HepG2 (cell line): Measurements from ENCODE around the gene DUSP7. TPM values are rescaled to one million over a fixed set of nuclear protein-coding genes. Genes with fewer than 3 reads are reported as not detected.

Experiments
- CEBPB ChIP-seq: IDR thresholded peaks from 2 replicates; pipeline ENCODE4 v1.6.1; 2011; ENCODE audit warnings: low read depth, low read length, improper control_type of control experiment, borderline replicate concordance
- CREM ChIP-seq, 2 experiments: sonication (generic) in 1 of 2; formaldehyde crosslinking in 1 of 2; IDR thresholded peaks; 2 replicates each; pipeline versions ENCODE4 v1.4.0 to v1.6.1; 2016 to 2020; ENCODE audit warnings: antibody characterized with exemption in 1 of 2, mild to moderate bottlenecking in 1 of 2, missing genetic modification reagents in 1 of 2
- ESRRA ChIP-seq: sonication (generic); formaldehyde crosslinking; IDR thresholded peaks from 2 replicates; pipeline ENCODE4 v1.5.1; 2020; ENCODE audit warnings: mild to moderate bottlenecking, low read depth, missing genetic modification reagents
- JDP2 ChIP-seq: sonication (generic); formaldehyde crosslinking; IDR thresholded peaks from 2 replicates; pipeline ENCODE4 v1.8.1; 2022; ENCODE audit warnings: missing genetic modification reagents, borderline replicate concordance
- KDM5B ChIP-seq: sonication (generic); formaldehyde crosslinking; IDR thresholded peaks from 2 replicates; pipeline ENCODE4 v1.4.0; 2020; ENCODE audit warnings: missing genetic modification reagents, mild to moderate bottlenecking, borderline replicate concordance
- SETDB1 ChIP-seq: sonication (generic); formaldehyde crosslinking; IDR thresholded peaks from 2 replicates; pipeline ENCODE4 v1.5.1; 2020; ENCODE audit warnings: missing genetic modification reagents, mild to moderate bottlenecking, borderline replicate concordance
- ZNF138 ChIP-seq: sonication (generic); formaldehyde crosslinking; IDR thresholded peaks from 2 replicates; pipeline ENCODE4 v1.5.0; 2020; ENCODE audit warnings: mild to moderate bottlenecking, low read depth, missing genetic modification reagents
- ZNF205 ChIP-seq: IDR thresholded peaks from 2 replicates; pipeline ENCODE4 v1.6.1; 2018; ENCODE audit warnings: missing biosample characterization, missing genetic modification reagents
- polyA plus RNA-seq, 8 experiments: library from polyadenylated mRNA; depleted of rRNA in 3 of 8; stranded (reverse) in 7 of 8; unstranded in 1 of 8; fragments of >200 nt; fragmentation: Illumina TruSeq in 4 of 8; extraction: Trizol in 4 of 8; gene quantifications; 2 replicates each; pipeline versions ENCODE4 v1.2.1 to v1.2.3, GENCODE V29; 2011 to 2016; ENCODE audit warnings: low read depth in 4 of 8, missing spikeins in 1 of 8, mixed read lengths in 1 of 8; ENCODE audit not compliant: insufficient read depth in 1 of 8
- total RNA-seq, 5 experiments: library from RNA; depleted of rRNA; stranded (reverse); fragments of >200 nt; fragmentation: Illumina TruSeq; extraction: Trizol; gene quantifications; 2 replicates each; pipeline ENCODE4 v1.2.3, GENCODE V29; 2016; ENCODE audit warnings: low read depth in 1 of 5
- TF ChIP-seq, protein P1 (sequence below): sonication (generic); formaldehyde crosslinking; IDR thresholded peaks from 2 replicates; pipeline ENCODE4 v1.5.0; 2020; ENCODE audit warnings: mild to moderate bottlenecking, missing genetic modification reagents, borderline replicate concordance
- TF ChIP-seq, protein P2 (sequence below): sonication (generic); formaldehyde crosslinking; IDR thresholded peaks from 2 replicates; pipeline ENCODE4 v1.4.0; 2020; ENCODE audit warnings: missing genetic modification reagents
- TF ChIP-seq, protein P3 (sequence below): sonication (generic); formaldehyde crosslinking; IDR thresholded peaks from 2 replicates; pipeline ENCODE4 v1.4.0; 2020; ENCODE audit warnings: missing genetic modification reagents
- TF ChIP-seq, protein P4 (sequence below): sonication (generic); formaldehyde crosslinking; IDR thresholded peaks from 2 replicates; pipeline ENCODE4 v1.5.0; 2020; ENCODE audit warnings: missing genetic modification reagents

DUSP7 gene
- total and polyA plus RNA-seq, 2 of the 13 experiments (the other 11 are each of a cell fraction or from before 2014, with no cell fraction given): 6.6 to 8.8 TPM

DNA sequence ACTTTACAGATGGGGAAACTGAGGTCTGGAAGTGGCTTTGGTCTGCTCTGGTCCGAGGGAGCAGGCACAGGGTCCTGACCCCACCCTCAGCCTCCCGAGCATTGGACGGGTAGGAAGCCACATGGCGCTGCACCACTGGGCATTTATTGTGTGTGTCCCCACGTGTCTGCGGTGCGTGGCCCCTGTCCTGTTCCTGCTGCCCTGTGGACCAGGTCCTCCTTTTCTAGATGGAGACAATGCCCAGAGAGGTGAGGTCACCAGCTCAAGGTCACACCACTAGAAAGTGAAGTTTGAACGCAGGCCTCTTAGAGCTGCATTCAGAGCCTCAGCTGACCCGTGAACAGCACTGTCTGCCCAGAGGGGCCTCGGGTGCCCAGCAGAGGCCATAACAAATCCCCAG is 26.8 kb downstream of the DUSP7 start (continued):
- TF ChIP-seq, protein P1, sequence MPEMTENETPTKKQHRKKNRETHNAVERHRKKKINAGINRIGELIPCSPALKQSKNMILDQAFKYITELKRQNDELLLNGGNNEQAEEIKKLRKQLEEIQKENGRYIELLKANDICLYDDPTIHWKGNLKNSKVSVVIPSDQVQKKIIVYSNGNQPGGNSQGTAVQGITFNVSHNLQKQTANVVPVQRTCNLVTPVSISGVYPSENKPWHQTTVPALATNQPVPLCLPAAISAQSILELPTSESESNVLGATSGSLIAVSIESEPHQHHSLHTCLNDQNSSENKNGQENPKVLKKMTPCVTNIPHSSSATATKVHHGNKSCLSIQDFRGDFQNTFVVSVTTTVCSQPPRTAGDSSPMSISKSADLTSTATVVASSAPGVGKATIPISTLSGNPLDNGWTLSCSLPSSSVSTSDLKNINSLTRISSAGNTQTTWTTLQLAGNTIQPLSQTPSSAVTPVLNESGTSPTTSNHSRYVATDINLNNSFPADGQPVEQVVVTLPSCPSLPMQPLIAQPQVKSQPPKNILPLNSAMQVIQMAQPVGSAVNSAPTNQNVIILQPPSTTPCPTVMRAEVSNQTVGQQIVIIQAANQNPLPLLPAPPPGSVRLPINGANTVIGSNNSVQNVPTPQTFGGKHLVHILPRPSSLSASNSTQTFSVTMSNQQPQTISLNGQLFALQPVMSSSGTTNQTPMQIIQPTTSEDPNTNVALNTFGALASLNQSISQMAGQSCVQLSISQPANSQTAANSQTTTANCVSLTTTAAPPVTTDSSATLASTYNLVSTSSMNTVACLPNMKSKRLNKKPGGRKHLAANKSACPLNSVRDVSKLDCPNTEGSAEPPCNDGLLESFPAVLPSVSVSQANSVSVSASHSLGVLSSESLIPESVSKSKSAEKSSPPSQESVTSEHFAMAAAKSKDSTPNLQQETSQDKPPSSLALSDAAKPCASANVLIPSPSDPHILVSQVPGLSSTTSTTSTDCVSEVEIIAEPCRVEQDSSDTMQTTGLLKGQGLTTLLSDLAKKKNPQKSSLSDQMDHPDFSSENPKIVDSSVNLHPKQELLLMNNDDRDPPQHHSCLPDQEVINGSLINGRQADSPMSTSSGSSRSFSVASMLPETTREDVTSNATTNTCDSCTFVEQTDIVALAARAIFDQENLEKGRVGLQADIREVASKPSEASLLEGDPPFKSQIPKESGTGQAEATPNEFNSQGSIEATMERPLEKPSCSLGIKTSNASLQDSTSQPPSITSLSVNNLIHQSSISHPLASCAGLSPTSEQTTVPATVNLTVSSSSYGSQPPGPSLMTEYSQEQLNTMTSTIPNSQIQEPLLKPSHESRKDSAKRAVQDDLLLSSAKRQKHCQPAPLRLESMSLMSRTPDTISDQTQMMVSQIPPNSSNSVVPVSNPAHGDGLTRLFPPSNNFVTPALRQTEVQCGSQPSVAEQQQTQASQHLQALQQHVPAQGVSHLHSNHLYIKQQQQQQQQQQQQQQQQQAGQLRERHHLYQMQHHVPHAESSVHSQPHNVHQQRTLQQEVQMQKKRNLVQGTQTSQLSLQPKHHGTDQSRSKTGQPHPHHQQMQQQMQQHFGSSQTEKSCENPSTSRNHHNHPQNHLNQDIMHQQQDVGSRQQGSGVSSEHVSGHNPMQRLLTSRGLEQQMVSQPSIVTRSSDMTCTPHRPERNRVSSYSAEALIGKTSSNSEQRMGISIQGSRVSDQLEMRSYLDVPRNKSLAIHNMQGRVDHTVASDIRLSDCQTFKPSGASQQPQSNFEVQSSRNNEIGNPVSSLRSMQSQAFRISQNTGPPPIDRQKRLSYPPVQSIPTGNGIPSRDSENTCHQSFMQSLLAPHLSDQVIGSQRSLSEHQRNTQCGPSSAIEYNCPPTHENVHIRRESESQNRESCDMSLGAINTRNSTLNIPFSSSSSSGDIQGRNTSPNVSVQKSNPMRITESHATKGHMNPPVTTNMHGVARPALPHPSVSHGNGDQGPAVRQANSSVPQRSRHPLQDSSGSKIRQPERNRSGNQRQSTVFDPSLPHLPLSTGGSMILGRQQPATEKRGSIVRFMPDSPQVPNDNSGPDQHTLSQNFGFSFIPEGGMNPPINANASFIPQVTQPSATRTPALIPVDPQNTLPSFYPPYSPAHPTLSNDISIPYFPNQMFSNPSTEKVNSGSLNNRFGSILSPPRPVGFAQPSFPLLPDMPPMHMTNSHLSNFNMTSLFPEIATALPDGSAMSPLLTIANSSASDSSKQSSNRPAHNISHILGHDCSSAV (CRISPR knock-in tag): no peak
- TF ChIP-seq CEBPB: no peak
- TF ChIP-seq, protein P2, sequence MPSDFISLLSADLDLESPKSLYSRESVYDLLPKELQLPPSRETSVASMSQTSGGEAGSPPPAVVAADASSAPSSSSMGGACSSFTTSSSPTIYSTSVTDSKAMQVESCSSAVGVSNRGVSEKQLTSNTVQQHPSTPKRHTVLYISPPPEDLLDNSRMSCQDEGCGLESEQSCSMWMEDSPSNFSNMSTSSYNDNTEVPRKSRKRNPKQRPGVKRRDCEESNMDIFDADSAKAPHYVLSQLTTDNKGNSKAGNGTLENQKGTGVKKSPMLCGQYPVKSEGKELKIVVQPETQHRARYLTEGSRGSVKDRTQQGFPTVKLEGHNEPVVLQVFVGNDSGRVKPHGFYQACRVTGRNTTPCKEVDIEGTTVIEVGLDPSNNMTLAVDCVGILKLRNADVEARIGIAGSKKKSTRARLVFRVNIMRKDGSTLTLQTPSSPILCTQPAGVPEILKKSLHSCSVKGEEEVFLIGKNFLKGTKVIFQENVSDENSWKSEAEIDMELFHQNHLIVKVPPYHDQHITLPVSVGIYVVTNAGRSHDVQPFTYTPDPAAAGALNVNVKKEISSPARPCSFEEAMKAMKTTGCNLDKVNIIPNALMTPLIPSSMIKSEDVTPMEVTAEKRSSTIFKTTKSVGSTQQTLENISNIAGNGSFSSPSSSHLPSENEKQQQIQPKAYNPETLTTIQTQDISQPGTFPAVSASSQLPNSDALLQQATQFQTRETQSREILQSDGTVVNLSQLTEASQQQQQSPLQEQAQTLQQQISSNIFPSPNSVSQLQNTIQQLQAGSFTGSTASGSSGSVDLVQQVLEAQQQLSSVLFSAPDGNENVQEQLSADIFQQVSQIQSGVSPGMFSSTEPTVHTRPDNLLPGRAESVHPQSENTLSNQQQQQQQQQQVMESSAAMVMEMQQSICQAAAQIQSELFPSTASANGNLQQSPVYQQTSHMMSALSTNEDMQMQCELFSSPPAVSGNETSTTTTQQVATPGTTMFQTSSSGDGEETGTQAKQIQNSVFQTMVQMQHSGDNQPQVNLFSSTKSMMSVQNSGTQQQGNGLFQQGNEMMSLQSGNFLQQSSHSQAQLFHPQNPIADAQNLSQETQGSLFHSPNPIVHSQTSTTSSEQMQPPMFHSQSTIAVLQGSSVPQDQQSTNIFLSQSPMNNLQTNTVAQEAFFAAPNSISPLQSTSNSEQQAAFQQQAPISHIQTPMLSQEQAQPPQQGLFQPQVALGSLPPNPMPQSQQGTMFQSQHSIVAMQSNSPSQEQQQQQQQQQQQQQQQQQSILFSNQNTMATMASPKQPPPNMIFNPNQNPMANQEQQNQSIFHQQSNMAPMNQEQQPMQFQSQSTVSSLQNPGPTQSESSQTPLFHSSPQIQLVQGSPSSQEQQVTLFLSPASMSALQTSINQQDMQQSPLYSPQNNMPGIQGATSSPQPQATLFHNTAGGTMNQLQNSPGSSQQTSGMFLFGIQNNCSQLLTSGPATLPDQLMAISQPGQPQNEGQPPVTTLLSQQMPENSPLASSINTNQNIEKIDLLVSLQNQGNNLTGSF (CRISPR knock-in tag): no peak
- no peak for TF ChIP-seq SETDB1 (CRISPR knock-in tag)
- no peak for TF ChIP-seq CREM (IDR thresholded peaks at IDR 0.05)
- TF ChIP-seq CREM (CRISPR knock-in tag; IDR thresholded peaks at IDR 0.05): no peak
- TF ChIP-seq, protein P3, sequence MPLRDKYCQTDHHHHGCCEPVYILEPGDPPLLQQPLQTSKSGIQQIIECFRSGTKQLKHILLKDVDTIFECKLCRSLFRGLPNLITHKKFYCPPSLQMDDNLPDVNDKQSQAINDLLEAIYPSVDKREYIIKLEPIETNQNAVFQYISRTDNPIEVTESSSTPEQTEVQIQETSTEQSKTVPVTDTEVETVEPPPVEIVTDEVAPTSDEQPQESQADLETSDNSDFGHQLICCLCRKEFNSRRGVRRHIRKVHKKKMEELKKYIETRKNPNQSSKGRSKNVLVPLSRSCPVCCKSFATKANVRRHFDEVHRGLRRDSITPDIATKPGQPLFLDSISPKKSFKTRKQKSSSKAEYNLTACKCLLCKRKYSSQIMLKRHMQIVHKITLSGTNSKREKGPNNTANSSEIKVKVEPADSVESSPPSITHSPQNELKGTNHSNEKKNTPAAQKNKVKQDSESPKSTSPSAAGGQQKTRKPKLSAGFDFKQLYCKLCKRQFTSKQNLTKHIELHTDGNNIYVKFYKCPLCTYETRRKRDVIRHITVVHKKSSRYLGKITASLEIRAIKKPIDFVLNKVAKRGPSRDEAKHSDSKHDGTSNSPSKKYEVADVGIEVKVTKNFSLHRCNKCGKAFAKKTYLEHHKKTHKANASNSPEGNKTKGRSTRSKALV (CRISPR knock-in tag): no peak
- TF ChIP-seq ESRRA (CRISPR knock-in tag): peak; percentile 88
- TF ChIP-seq ZNF138 (CRISPR knock-in tag): no peak
- TF ChIP-seq KDM5B (CRISPR knock-in tag): no peak
- no peak for TF ChIP-seq JDP2 (CRISPR knock-in tag)
- no peak for TF ChIP-seq ZNF205
- TF ChIP-seq, protein P4, sequence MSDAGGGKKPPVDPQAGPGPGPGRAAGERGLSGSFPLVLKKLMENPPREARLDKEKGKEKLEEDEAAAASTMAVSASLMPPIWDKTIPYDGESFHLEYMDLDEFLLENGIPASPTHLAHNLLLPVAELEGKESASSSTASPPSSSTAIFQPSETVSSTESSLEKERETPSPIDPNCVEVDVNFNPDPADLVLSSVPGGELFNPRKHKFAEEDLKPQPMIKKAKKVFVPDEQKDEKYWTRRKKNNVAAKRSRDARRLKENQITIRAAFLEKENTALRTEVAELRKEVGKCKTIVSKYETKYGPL (CRISPR knock-in tag): no peak
